H1 (cell line): ENCODE data around the gene IKZF5. TPM values are rescaled to one million over a fixed set of nuclear protein-coding genes. Genes with fewer than 3 reads are reported as not detected.

Experiments used
- ASH2L ChIP-seq: fragments of 200-600, 300-600 bp; sonication (generic); IDR thresholded peaks from one replicate; pipeline ENCODE4 v1.7.1; 2017; ENCODE audit warnings: low read length
- CTCF ChIP-seq, 3 experiments: IDR thresholded peaks; 1 replicate in 2 of 3; 2 replicates in 1 of 3; pipeline versions ENCODE4 v1.5.1 to v1.6.1; 2011; ENCODE audit warnings: low read length in 3 of 3, mild to moderate bottlenecking in 3 of 3, inconsistent platforms in 2 of 3, low read depth in 1 of 3, moderate library complexity in 1 of 3; ENCODE audit not compliant: insufficient read depth in 1 of 3; ENCODE audit errors: control extremely low read depth in 1 of 3
- KDM4A ChIP-seq: IDR thresholded peaks from one replicate; pipeline ENCODE4 v1.7.1; 2012; ENCODE audit warnings: low read depth, mild to moderate bottlenecking, moderate library complexity, low read length, inconsistent platforms; ENCODE audit not compliant: severe bottlenecking
- NANOG ChIP-seq: IDR thresholded peaks from 2 replicates; pipeline ENCODE4 v1.6.1; 2011; ENCODE audit warnings: low read length, low read depth, mild to moderate bottlenecking, inconsistent platforms; ENCODE audit not compliant: insufficient read depth, poor library complexity, severe bottlenecking
- NRF1 ChIP-seq: IDR thresholded peaks from 2 replicates; pipeline ENCODE4 v1.6.1; 2011; ENCODE audit warnings: mild to moderate bottlenecking, low read depth, low read length, improper control_type of control experiment
- SIN3A ChIP-seq, 2 experiments: IDR thresholded peaks in 1 of 2; conservative IDR thresholded peaks in 1 of 2; 2 replicates each; pipeline ENCODE4 v1.6.1; 2011 to 2012; ENCODE audit warnings: low read length in 2 of 2, improper control_type of control experiment in 1 of 2, low read depth in 1 of 2, mild to moderate bottlenecking in 1 of 2
- polyA plus RNA-seq, 7 experiments: library from polyadenylated mRNA; depleted of rRNA in 3 of 7; stranded (reverse) in 5 of 7; unstranded in 2 of 7; fragments of >200 nt in 5 of 7; fragments of 200-250 nt in 2 of 7; gene quantifications; 1 replicate in 5 of 7; 2 replicates in 1 of 7; 4 replicates in 1 of 7; pipeline versions ENCODE4 v1.2.1 to v1.2.3, GENCODE V29; 2011 to 2013; ENCODE audit warnings: missing spikeins in 2 of 7, mixed read lengths in 2 of 7
- total RNA-seq: library from RNA; stranded (reverse); fragmentation: NEBNext Ultra II Directional; extraction: Animal tissue kit (Norgen Biotek cat#: 25700); gene quantifications from 2 replicates; pipeline ENCODE4 v1.2.1, GENCODE V29; 2021

Gene IKZF5
- total and polyA plus RNA-seq, 2 of the 8 experiments (the other 6 are each of a cell fraction or from before 2014, with no cell fraction given): 5.2 to 15.3 TPM

- no peak for TF ChIP-seq CTCF (IDR thresholded peaks at IDR 0.05; ENCODE audit: control extremely low read depth in 1 of 3, insufficient read depth in 1 of 3, low read depth in 1 of 3, low read length in 3 of 3)
- TF ChIP-seq ASH2L: no peak
- TF ChIP-seq KDM4A: no peak
- no peak for TF ChIP-seq SIN3A (conservative IDR thresholded peaks at IDR 0.05 in 1 of 2, IDR thresholded peaks at IDR 0.05 in 1 of 2; ENCODE audit: low read depth in 1 of 2, low read length in 2 of 2)
- TF ChIP-seq NANOG: no peak
- TF ChIP-seq NRF1: no peak
These were observed 20.1 kb downstream of the IKZF5 start (continued) for GRCh38 chr10:122988501-122988900.
